Measurements from ENCODE around the gene VSIG10L. TPM values are rescaled to one million over a fixed set of nuclear protein-coding genes. Genes with fewer than 3 reads are reported as not detected.

The VSIG10L gene
- polyA plus RNA-seq, 1 donor (not counting 4 experiments of a cell fraction or from before 2014, with no cell fraction given), result 1.5 TPM

- no peaks in the 10 kb centered on the region for H3K9me1 ChIP-seq (ENCODE audit: control insufficient read depth, extremely low read depth, insufficient read depth, low read length)
- FAIRE-seq (no peak), DNase-seq (ENCODE audit: low read depth, low spot score) (no peak)
- H3K4me1 ChIP-seq (ENCODE audit: control insufficient read depth, extremely low read depth, insufficient read depth, low read length), result no peaks in the 10 kb centered on the region
- H3K4me3 ChIP-seq (ENCODE audit: control insufficient read depth in 2 of 3, extremely low read depth in 1 of 3, insufficient read depth in 2 of 3, low read depth in 1 of 3, low read length in 3 of 3), result no peak overlapping the region
- no peak overlapping the region for H2AFZ ChIP-seq (ENCODE audit: control insufficient read depth, low read length)
- H4K20me1 ChIP-seq (ENCODE audit: control insufficient read depth, extremely low read depth, insufficient read depth, low read length), result no peaks in the 10 kb centered on the region
- no peak overlapping the region for H3K9ac ChIP-seq (ENCODE audit: control insufficient read depth, extremely low read depth, insufficient read depth, low read length)
- no peak overlapping the region for H3K27ac ChIP-seq (ENCODE audit: control insufficient read depth, insufficient read depth, low read length)
- H3K36me3 ChIP-seq (ENCODE audit: control insufficient read depth in 2 of 2, extremely low read depth in 1 of 2, insufficient read depth in 2 of 2, low read length in 2 of 2), result no peaks in the 10 kb centered on the region
- H3K4me2 ChIP-seq (ENCODE audit: control insufficient read depth, extremely low read depth, insufficient read depth, low read depth, low read length), result no peak overlapping the region
- dilution Hi-C loops (cut with MboI; ENCODE audit: extremely low pct_ligation_motif_present, low sequenced_read_pairs), result no loop called here
- TF ChIP-seq, protein P1, sequence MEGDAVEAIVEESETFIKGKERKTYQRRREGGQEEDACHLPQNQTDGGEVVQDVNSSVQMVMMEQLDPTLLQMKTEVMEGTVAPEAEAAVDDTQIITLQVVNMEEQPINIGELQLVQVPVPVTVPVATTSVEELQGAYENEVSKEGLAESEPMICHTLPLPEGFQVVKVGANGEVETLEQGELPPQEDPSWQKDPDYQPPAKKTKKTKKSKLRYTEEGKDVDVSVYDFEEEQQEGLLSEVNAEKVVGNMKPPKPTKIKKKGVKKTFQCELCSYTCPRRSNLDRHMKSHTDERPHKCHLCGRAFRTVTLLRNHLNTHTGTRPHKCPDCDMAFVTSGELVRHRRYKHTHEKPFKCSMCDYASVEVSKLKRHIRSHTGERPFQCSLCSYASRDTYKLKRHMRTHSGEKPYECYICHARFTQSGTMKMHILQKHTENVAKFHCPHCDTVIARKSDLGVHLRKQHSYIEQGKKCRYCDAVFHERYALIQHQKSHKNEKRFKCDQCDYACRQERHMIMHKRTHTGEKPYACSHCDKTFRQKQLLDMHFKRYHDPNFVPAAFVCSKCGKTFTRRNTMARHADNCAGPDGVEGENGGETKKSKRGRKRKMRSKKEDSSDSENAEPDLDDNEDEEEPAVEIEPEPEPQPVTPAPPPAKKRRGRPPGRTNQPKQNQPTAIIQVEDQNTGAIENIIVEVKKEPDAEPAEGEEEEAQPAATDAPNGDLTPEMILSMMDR (optimal IDR thresholded peaks at IDR 0.05 in 1 of 3, IDR thresholded peaks at IDR 0.05 in 1 of 3, conservative IDR thresholded peaks at IDR 0.05 in 1 of 3; ENCODE audit: extremely low read depth in 1 of 3, insufficient read depth in 2 of 3, low read length in 3 of 3), result no peak
- no peak for TF ChIP-seq EZH2 (IDR thresholded peaks at IDR 0.05; ENCODE audit: low read length)
- no peaks in the 10 kb centered on the region for H3K9me3 ChIP-seq (ENCODE audit: control insufficient read depth, low read depth, low read length)
- no peaks in the 10 kb centered on the region for H3K27me3 ChIP-seq (ENCODE audit: control insufficient read depth, extremely low read depth, insufficient read depth, low read length)
- H3K79me2 ChIP-seq (ENCODE audit: control insufficient read depth, insufficient read depth, low read length), result no peaks in the 10 kb centered on the region
Observed at GRCh38 chr19:51386882-51387520, 45.1 kb upstream of the VSIG10L start.

GRCh38 chr19:51382004-51382403 is 40.1 kb upstream of the VSIG10L start:
- H3K4me2 ChIP-seq (ENCODE audit: control insufficient read depth, extremely low read depth, insufficient read depth, low read depth, low read length), result no peak overlapping the region

More at GRCh38 chr19:51382004-51382403, 40.1 kb upstream of the VSIG10L start:
- H3K36me3 ChIP-seq (ENCODE audit: control insufficient read depth in 2 of 2, extremely low read depth in 1 of 2, insufficient read depth in 2 of 2, low read length in 2 of 2), result no peaks in the 10 kb centered on the region
- H3K27ac ChIP-seq (ENCODE audit: control insufficient read depth, insufficient read depth, low read length), result no peak overlapping the region
- dilution Hi-C loops (cut with MboI; ENCODE audit: extremely low pct_ligation_motif_present, low sequenced_read_pairs), result no loop called here
- no peaks in the 10 kb centered on the region for H4K20me1 ChIP-seq (ENCODE audit: control insufficient read depth, extremely low read depth, insufficient read depth, low read length)
- no peak overlapping the region for H2AFZ ChIP-seq (ENCODE audit: control insufficient read depth, low read length)
- no peak for FAIRE-seq
- no peak overlapping the region for H3K4me3 ChIP-seq (ENCODE audit: control insufficient read depth in 2 of 3, extremely low read depth in 1 of 3, insufficient read depth in 2 of 3, low read depth in 1 of 3, low read length in 3 of 3)
- no peak overlapping the region for H3K9ac ChIP-seq (ENCODE audit: control insufficient read depth, extremely low read depth, insufficient read depth, low read length)
- H3K9me3 ChIP-seq (ENCODE audit: control insufficient read depth, low read depth, low read length), result peaks cover 2% of the 10 kb centered on the region
- H3K79me2 ChIP-seq (ENCODE audit: control insufficient read depth, insufficient read depth, low read length), result no peaks in the 10 kb centered on the region
- no peaks in the 10 kb centered on the region for H3K27me3 ChIP-seq (ENCODE audit: control insufficient read depth, extremely low read depth, insufficient read depth, low read length)
- no peaks in the 10 kb centered on the region for H3K4me1 ChIP-seq (ENCODE audit: control insufficient read depth, extremely low read depth, insufficient read depth, low read length)
- TF ChIP-seq EZH2 (IDR thresholded peaks at IDR 0.05; ENCODE audit: low read length), result no peak
- TF ChIP-seq, protein P1 (optimal IDR thresholded peaks at IDR 0.05 in 1 of 3, IDR thresholded peaks at IDR 0.05 in 1 of 3, conservative IDR thresholded peaks at IDR 0.05 in 1 of 3; ENCODE audit: extremely low read depth in 1 of 3, insufficient read depth in 2 of 3, low read length in 3 of 3), result no peak
- H3K9me1 ChIP-seq (ENCODE audit: control insufficient read depth, extremely low read depth, insufficient read depth, low read length), result no peaks in the 10 kb centered on the region
- DNase-seq (ENCODE audit: low read depth, low spot score), result no peak

Data from keratinocyte (primary cell).